ENCODE data around the gene PLCB4. TPM values are rescaled to one million over a fixed set of nuclear protein-coding genes. Genes with fewer than 3 reads are reported as not detected.

PLCB4 gene
- polyA plus RNA-seq, 3 donors: not detected

- H3K27me3 ChIP-seq (ENCODE audit: control insufficient read depth in 2 of 2, insufficient read depth in 2 of 2, low read length in 2 of 2): no peaks in the 10 kb centered on the region
- no peak overlapping the region for H3K9ac ChIP-seq (ENCODE audit: insufficient read depth, low read length, poor library complexity, severe bottlenecking)
- H3K9me3 ChIP-seq (replicated peaks in 1 of 2; ENCODE audit: control insufficient read depth in 1 of 2, insufficient read depth in 1 of 2, low read length in 2 of 2): no peaks in the 10 kb centered on the region
- H3K4me3 Mint-ChIP-seq: no peak overlapping the region
- no peak overlapping the region for H3K27ac Mint-ChIP-seq
- no peaks in the 10 kb centered on the region for H3K4me1 ChIP-seq (ENCODE audit: control insufficient read depth in 1 of 2, insufficient read depth in 2 of 2, low read length in 2 of 2)
- no peak for DNase-seq
- H3K9me3 Mint-ChIP-seq: peaks cover 0 to 8% (median 2%) of the 10 kb centered on the region in 7 donors
- H2AFZ ChIP-seq (ENCODE audit: insufficient read depth, low read depth, low read length, poor library complexity, severe bottlenecking): no peak overlapping the region
- TF ChIP-seq CTCF (IDR thresholded peaks at IDR 0.05): no peak
- intact Hi-C loops (cut with micrococcal nuclease): no loop called here
- peaks cover 0 to 1% (median 0%) of the 10 kb centered on the region in 3 donors for H3K27me3 Mint-ChIP-seq (ENCODE audit: low read depth in 3 of 3)
- H3K4me1 Mint-ChIP-seq: no peaks in the 10 kb centered on the region
- H3K36me3 ChIP-seq (replicated peaks in 1 of 2; ENCODE audit: control insufficient read depth in 1 of 2, insufficient read depth in 2 of 2, low read length in 2 of 2): no peaks in the 10 kb centered on the region
- H3K4me3 ChIP-seq (replicated peaks in 1 of 3; ENCODE audit: low read depth in 2 of 3, low read length in 3 of 3): no peak overlapping the region
- H3K79me2 ChIP-seq (ENCODE audit: insufficient read depth, low read length): no peaks in the 10 kb centered on the region
- H4K20me1 ChIP-seq (ENCODE audit: insufficient read depth, low read length): no peaks in the 10 kb centered on the region
- no peaks in the 10 kb centered on the region for H3K36me3 Mint-ChIP-seq
- no peak overlapping the region for H3K27ac ChIP-seq (ENCODE audit: low read depth in 1 of 2, low read length in 2 of 2)
- H3K4me2 ChIP-seq (replicated peaks; ENCODE audit: extremely low read depth, low read length, poor library complexity, severe bottlenecking): no peak overlapping the region
These were observed 201.9 kb downstream of the PLCB4 start for GRCh38 chr20:9270831-9271230.

GRCh38 chr20:9276966-9277468 lies 208.1 kb downstream of the PLCB4 start:
- intact Hi-C loops (cut with micrococcal nuclease): no loop called here
- no peaks in the 10 kb centered on the region for H3K36me3 Mint-ChIP-seq

More at GRCh38 chr20:9276966-9277468, 208.1 kb downstream of the PLCB4 start:
- Histone ChIP-seq H3K4me2 (replicated peaks; ENCODE audit: extremely low read depth, low read length, poor library complexity, severe bottlenecking) (no peak overlapping the region), H3K27ac (ENCODE audit: low read depth in 1 of 2, low read length in 2 of 2) (no peak overlapping the region), H3K27me3 (ENCODE audit: control insufficient read depth in 2 of 2, insufficient read depth in 2 of 2, low read length in 2 of 2) (no peaks in the 10 kb centered on the region), H4K20me1 (ENCODE audit: insufficient read depth, low read length) (no peaks in the 10 kb centered on the region), H3K4me3 (replicated peaks in 1 of 3; ENCODE audit: low read depth in 2 of 3, low read length in 3 of 3) (no peak overlapping the region), H3K9me3 (replicated peaks in 1 of 2; ENCODE audit: control insufficient read depth in 1 of 2, insufficient read depth in 1 of 2, low read length in 2 of 2) (no peaks in the 10 kb centered on the region), H3K36me3 (replicated peaks in 1 of 2; ENCODE audit: control insufficient read depth in 1 of 2, insufficient read depth in 2 of 2, low read length in 2 of 2) (no peaks in the 10 kb centered on the region), H3K9ac (ENCODE audit: insufficient read depth, low read length, poor library complexity, severe bottlenecking) (no peak overlapping the region), H2AFZ (ENCODE audit: insufficient read depth, low read depth, low read length, poor library complexity, severe bottlenecking) (no peak overlapping the region), H3K4me1 (ENCODE audit: control insufficient read depth in 1 of 2, insufficient read depth in 2 of 2, low read length in 2 of 2) (no peaks in the 10 kb centered on the region), H3K79me2 (ENCODE audit: insufficient read depth, low read length) (no peaks in the 10 kb centered on the region)
- no peak overlapping the region for H3K27ac Mint-ChIP-seq
- 83% methylated on average over 1 of the region's 4 CpGs for WGBS (ENCODE audit: insufficient coverage)
- H3K4me1 Mint-ChIP-seq: no peaks in the 10 kb centered on the region
- peaks cover 0 to 10% (median 4%) of the 10 kb centered on the region in 7 donors for H3K9me3 Mint-ChIP-seq
- peaks cover 0 to 5% (median 0%) of the 10 kb centered on the region in 3 donors for H3K27me3 Mint-ChIP-seq (ENCODE audit: low read depth in 3 of 3)
- DNase-seq: no peak
- no peak for TF ChIP-seq CTCF (IDR thresholded peaks at IDR 0.05)
- H3K4me3 Mint-ChIP-seq: no peak overlapping the region

Measured in CD14-positive monocyte (primary cell).